SU-DHL-6 (cell line): ENCODE measurements around the gene ACSL3.
"Not testable (repeated sequence)": the region's sequence is repeated elsewhere in the genome, so short reads cannot be mapped to it uniquely, and the experiment has no call there.

Experiments
- H2AFZ ChIP-seq: fragments of 200-600 bp; sonication (generic); 2 replicates; pipeline ENCODE4 v1.6.1; 2014; ENCODE audit warnings: low read depth, mild to moderate bottlenecking, moderate library complexity, mixed read lengths, antibody characterized with exemption, low read length; ENCODE audit not compliant: severe bottlenecking
- H3F3A ChIP-seq: fragments of 200-600 bp; shearing (Covaris generic); 2 replicates; pipeline ENCODE4 v1.6.0; 2016; ENCODE audit warnings: antibody characterized with exemption, mild to moderate bottlenecking; ENCODE audit not compliant: insufficient read depth
- H3K27ac ChIP-seq: fragments of 200-600 bp; sonication (generic); 2 replicates; pipeline ENCODE4 v1.5.1; 2016; ENCODE audit warnings: low read depth, mild to moderate bottlenecking, low read length, moderate library complexity, mixed read lengths
- H3K27me3 ChIP-seq: fragments of 200-600 bp; sonication (generic), shearing (Covaris generic); 2 replicates; pipeline ENCODE4 v1.6.0; 2014; ENCODE audit warnings: mild to moderate bottlenecking, low read length
- H3K36me3 ChIP-seq: fragments of 200-600 bp; sonication (generic); 2 replicates; pipeline ENCODE4 v1.6.1; 2014; ENCODE audit warnings: mild to moderate bottlenecking, low read length, mixed read lengths
- H3K4me2 ChIP-seq: fragments of 300-600, 200-600 bp; shearing (Covaris generic), sonication (generic); 2 replicates; pipeline ENCODE4 v1.6.0; 2014; ENCODE audit warnings: low read length, low read depth, mild to moderate bottlenecking; ENCODE audit not compliant: poor library complexity, severe bottlenecking
- H3K4me3 ChIP-seq: fragments of 200-600 bp; sonication (generic); 2 replicates; pipeline ENCODE4 v1.5.1; 2014; ENCODE audit warnings: antibody characterized with exemption, low read length, mild to moderate bottlenecking, mixed read lengths; ENCODE audit not compliant: insufficient read depth, poor library complexity, severe bottlenecking
- H3K79me2 ChIP-seq: fragments of 200-600 bp; sonication (generic); 2 replicates; pipeline ENCODE4 v1.6.1; 2014; ENCODE audit warnings: mild to moderate bottlenecking, low read length, moderate library complexity; ENCODE audit not compliant: insufficient read depth
- H3K9ac ChIP-seq: fragments of 200-600 bp; sonication (generic); 2 replicates; pipeline ENCODE4 v1.7.0; 2014; ENCODE audit warnings: mild to moderate bottlenecking, low read length
- H3K9me2 ChIP-seq: fragments of 200-600 bp; sonication (generic); replicated peaks from 2 replicates; pipeline ENCODE4 v1.6.1; 2014; ENCODE audit warnings: low read length; ENCODE audit not compliant: insufficient read depth
- H3K9me3 ChIP-seq: fragments of 200-600 bp; sonication (generic); 2 replicates; pipeline ENCODE4 v1.6.1; 2014; ENCODE audit warnings: low read length, mixed read lengths; ENCODE audit not compliant: insufficient read depth
- H4K20me1 ChIP-seq: fragments of 200-600 bp; sonication (generic); 2 replicates; pipeline ENCODE4 v1.6.1; 2014; ENCODE audit warnings: low read depth, mild to moderate bottlenecking, antibody characterized with exemption, low read length, moderate library complexity, mixed read lengths
- CTCF ChIP-seq: fragments of 200-600 bp; sonication (generic); IDR thresholded peaks from one replicate; pipeline ENCODE4 v1.5.1; 2017; ENCODE audit warnings: antibody characterized with exemption, mild to moderate bottlenecking, low read length, moderate library complexity; ENCODE audit not compliant: insufficient read depth, poor library complexity, severe bottlenecking
- EZH2phosphoT487 ChIP-seq: fragments of 200-600 bp; sonication (generic), shearing (Covaris generic); conservative IDR thresholded peaks from 2 replicates; pipeline ENCODE4 v1.6.1; 2018; ENCODE audit warnings: mild to moderate bottlenecking, antibody characterized with exemption, low read length, moderate library complexity, mixed read lengths

Gene ACSL3

DNA sequence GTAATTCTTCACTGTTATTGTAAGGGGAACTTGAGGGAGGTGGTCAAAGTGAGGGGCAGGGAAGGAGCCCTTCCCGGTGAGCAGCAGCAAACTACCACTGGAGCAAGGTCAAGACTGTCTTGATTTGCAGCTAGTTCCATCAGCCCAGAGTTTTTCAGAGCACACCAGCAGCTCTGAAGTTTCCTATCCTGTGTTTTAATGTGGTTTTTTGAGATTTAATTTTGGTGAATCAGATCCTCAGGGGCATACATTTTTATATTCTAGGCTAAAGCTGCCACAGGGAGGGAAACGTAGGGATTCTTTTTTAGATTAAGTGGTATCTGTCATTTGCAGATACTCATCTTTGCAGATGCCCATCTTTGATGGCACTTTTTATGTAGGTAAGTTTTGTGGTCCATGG lies 124.1 kb downstream of the ACSL3 start:
- no peaks in the 10 kb centered on the region for H4K20me1 ChIP-seq
- no peak for TF ChIP-seq CTCF
- TF ChIP-seq EZH2phosphoT487: no peak

DNA sequence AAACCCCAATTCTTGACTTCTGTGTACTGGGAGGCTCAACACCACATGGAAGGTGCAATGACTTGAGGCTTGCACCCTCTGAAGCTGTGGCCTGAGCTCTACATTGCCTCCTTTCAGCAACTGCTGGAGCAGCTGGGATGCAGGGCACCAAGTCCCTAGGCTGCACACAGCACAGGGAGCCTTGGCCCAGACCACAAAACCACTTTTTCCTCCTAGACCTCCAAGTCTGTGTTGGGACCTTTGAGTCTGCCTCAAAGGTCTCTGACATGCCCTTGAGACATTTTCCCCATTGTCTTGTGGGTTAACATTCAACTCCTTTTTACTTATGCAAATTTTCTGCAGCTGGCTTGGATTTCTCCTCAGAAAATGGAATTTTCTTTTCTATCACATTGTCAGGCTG lies 128.6 kb downstream of the ACSL3 start:
- no peak overlapping the region for H3K4me2 ChIP-seq
- H3K27me3 ChIP-seq: no peaks in the 10 kb centered on the region
- no peaks in the 10 kb centered on the region for H4K20me1 ChIP-seq
- no peak overlapping the region for H3K9ac ChIP-seq
- no peaks in the 10 kb centered on the region for H3F3A ChIP-seq
- H3K9me2 ChIP-seq: no peaks in the 10 kb centered on the region
- no peaks in the 10 kb centered on the region for H3K36me3 ChIP-seq
- H3K79me2 ChIP-seq: no peaks in the 10 kb centered on the region
- TF ChIP-seq CTCF (no peak), EZH2phosphoT487 (no peak)
- H3K4me3 ChIP-seq: no peak overlapping the region
- no peak overlapping the region for H3K27ac ChIP-seq
- H3K9me3 ChIP-seq: 0 out of 2 replicates have a peak, but pooled peaks cover 3% of the 10 kb centered on the region
- no peak overlapping the region for H2AFZ ChIP-seq

More for the DNA sequence above, 124.1 kb downstream of the ACSL3 start:
- Histone ChIP-seq H3K4me2 (no peak overlapping the region), H3K9me2 (no peaks in the 10 kb centered on the region), H3K27me3 (no peaks in the 10 kb centered on the region), H3K79me2 (no peaks in the 10 kb centered on the region), H3K27ac (no peak overlapping the region), H3K36me3 (no peaks in the 10 kb centered on the region), H2AFZ (no peak overlapping the region), H3K4me3 (no peak overlapping the region), H3K9me3 (0 out of 2 replicates have a peak, but pooled peaks cover 3% of the 10 kb centered on the region), H3K9ac (no peak overlapping the region), H3F3A (no peaks in the 10 kb centered on the region)

DNA sequence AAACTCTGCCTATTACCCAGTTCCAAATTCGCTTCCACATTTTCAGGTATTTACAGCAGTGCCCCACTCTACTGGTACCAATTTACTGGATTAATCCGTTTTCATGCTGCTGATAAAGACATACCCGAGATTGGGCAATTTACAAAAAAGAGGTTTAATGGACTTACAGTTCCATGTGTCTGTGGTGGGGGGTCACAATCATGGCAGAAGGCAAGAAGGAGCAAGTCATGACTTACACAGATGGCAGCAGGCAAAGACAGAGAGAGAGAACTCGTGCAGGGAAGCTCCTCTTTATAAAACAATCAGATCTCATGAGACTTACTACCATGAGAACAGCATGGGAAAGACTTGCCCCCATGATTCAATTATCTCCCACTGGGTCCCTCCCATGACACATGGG lies 129.4 kb downstream of the ACSL3 start:
- H3K27ac ChIP-seq, H3K9ac ChIP-seq, H2AFZ ChIP-seq, H3K27me3 ChIP-seq, H3K79me2 ChIP-seq, H3K36me3 ChIP-seq, H4K20me1 ChIP-seq, H3F3A ChIP-seq, H3K9me3 ChIP-seq, H3K9me2 ChIP-seq, H3K4me3 ChIP-seq, H3K4me2 ChIP-seq: not testable (repeated sequence)

- Histone ChIP-seq H3K9me2 (no peaks in the 10 kb centered on the region), H3K36me3 (no peaks in the 10 kb centered on the region), H4K20me1 (no peaks in the 10 kb centered on the region), H3K4me3 (no peak overlapping the region), H3K4me2 (no peak overlapping the region), H3K27me3 (no peaks in the 10 kb centered on the region), H3K9me3 (no peaks in the 10 kb centered on the region), H3F3A (no peaks in the 10 kb centered on the region), H3K27ac (no peak overlapping the region), H3K79me2 (no peaks in the 10 kb centered on the region), H2AFZ (no peak overlapping the region), H3K9ac (no peak overlapping the region)
- TF ChIP-seq CTCF: no peak
- TF ChIP-seq EZH2phosphoT487: no peak
These were observed 131.3 kb downstream of the ACSL3 start for GRCh38 chr2:222992137-222992536.
